ENCODE data around the gene HES7.
"Not testable (repeated sequence)": the region's sequence is repeated elsewhere in the genome, so short reads cannot be mapped to it uniquely, and the experiment has no call there.

The HES7 gene

GRCh38 chr17:8121681-8122421, 2.1 kb downstream of the HES7 start:
- DNase-seq = no peak

GRCh38 chr17:8121407-8121680, 2.6 kb downstream of the HES7 start:
- DNase-seq = no peak

DNA sequence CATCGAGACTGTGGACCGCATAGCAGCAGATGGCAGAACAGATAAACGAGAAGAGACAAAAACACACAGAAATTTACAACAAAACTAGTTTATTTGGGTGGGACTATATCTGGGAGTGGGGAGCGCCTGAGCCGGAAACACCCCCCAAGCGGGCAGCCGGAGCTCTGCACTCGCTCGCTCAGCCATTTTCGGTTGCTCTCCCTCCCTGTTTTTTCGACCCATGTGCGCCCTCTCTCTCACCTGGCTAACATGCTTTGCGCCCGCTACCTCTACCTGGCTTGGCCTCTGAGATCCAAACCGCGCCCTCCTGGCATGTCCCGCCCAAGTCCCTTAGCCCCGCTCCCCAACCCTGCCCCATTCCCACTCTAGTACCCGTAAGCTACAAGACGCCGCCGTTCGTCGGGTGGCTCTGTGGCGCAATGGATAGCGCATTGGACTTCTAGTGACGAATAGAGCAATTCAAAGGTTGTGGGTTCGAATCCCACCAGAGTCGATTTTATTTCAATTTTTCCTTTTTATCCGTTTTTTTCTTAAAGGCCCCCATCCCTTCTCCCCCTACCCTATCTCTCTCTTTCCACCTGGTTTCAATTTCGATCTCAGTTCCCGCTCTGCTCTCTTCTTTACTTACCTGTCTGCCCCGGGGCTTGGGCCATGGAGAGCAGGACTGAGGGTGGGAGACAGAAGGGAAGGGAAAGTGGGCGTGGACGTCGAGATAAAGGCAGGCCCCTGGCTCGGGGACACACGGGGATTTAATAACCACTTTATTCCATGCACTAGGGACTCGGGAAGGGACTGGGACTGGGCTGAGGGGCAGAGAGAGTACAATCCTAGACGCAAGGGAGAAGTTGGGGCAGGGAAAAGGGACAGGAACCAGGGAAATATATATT, 3.1 kb downstream of the HES7 start:
- no peak for DNase-seq

DNA sequence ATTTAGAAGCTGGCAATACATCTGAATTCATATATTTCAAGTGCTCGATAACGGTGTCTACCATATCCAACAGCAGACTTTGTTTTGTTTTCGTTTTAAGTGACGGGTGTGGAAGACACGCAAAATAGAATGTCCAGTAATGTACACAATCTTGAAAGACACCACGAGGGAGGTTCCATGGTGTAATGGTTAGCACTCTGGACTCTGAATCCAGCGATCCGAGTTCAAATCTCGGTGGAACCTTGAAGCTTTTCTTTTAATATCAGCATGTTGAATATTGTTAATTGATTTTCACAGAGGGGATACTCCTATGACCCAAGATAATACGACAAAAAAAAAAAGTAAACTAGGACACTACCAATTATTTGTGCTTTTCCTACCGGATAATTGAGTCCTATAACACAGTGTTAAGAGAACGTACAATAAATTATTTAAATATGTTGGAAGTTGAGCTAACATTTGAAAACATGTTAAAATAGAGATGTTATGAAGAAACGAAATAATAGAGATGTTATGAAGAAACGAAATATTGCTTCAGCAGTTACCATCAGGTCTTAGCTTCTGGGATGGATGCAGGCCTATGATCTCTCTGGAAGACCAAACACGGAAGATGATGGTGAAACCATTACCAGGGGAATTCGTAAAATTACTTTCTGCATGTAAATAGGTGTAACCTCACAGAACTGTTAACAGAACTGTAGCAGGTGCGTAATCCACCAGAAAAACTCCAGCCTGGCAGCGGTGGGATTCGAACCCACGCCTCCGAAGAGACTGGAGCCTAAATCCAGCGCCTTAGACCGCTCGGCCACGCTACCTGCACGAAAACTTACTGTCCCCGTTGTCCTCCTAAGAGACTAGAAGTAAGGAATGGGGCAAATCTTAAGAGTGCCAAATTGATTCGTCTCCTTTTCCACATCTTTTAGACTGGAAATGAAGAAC, 4.1 kb downstream of the HES7 start:
- DNase-seq = peak; percentile 47

DNA sequence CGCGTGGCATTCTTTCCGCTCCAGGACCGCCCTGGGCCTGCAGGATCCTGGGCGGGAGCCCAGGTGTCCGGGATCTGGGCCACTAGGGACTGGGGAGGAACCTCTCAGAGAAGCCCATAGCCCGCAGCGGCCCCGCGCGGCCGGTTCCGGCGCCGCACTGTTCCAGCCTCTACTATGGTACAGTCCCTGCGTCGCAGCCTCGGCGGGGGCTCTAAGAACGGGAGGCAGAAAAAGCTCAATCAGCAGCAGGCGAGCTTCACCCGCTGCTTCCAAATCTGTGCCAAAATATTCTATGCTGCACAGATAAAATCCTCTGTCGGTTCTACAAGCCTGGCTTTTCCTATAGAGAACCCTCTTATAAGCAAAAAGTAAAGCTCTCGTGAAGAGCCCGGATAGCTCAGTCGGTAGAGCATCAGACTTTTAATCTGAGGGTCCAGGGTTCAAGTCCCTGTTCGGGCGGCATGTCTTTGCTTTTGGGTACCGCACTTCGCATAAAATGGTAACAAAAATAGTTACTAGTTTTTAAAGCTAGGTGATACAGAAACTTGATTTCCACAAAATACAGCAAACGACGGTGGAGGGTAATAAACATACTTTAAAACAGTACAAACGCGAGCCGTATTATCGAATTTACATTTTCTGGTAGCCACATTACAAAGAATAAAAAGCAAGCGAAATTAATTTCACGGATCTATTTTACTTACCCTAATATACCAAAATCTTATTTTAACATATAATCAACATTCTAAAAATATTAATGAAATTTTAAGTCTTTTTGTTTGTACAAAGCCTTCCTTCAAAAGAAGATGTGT, 4.9 kb downstream of the HES7 start:
- peak; percentile 22 for DNase-seq

- no peak for DNase-seq
Measured at GRCh38 chr17:8117980-8118768, 5.7 kb downstream of the HES7 start, which contains the start of gene ALOXE3. TSS of gene ALOXE3 (minus strand) at chr17:8118514. CDS start at chr17:8117990, 524 bp downstream.

- no peak for DNase-seq
Measured at GRCh38 chr17:8117367-8117979, 6.4 kb downstream of the HES7 start.

DNA sequence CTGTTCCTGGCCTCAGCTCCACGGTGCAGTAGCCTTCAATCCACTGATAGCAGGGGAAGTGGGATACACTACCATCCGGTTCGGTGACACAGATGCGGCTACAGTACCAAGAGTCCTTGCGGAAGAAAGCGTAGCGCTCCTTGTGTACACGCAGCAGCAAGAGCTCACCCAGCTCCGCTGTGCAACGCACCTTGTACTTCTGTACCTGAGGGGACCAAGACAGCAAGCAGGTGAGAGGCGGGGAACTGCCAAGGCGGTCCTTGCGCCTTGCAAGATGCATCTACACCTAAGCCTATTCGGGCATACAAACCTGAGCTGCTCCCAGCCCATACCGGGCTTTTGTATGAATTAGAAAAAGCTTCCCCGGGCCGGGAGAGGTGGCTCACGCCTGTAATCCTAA, 7.1 kb downstream of the HES7 start:
- DNase-seq = no peak

DNA sequence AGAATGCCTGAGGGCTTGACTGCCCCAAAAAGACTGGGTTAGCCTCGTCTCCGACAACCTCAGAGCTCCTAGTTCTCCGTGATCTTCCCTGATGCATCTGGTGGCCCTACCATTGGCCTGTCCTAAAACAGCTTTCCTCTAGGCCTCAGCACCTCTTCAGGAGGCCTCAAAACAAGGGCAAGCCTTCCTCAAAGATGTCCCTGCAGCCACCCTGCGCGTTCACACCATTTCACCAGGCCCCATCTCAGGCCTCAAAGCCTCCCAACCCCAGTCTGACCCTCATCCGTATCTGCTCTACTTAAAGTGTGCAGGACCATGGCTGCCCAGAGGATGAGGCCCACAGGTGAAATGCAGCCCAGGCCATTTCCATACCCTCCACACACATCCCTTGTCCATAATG, 13.0 kb downstream of the HES7 start:
- no peak for DNase-seq

- DNase-seq = no peak
Measured at GRCh38 chr17:8110456-8110804, 13.5 kb downstream of the HES7 start.

DNA sequence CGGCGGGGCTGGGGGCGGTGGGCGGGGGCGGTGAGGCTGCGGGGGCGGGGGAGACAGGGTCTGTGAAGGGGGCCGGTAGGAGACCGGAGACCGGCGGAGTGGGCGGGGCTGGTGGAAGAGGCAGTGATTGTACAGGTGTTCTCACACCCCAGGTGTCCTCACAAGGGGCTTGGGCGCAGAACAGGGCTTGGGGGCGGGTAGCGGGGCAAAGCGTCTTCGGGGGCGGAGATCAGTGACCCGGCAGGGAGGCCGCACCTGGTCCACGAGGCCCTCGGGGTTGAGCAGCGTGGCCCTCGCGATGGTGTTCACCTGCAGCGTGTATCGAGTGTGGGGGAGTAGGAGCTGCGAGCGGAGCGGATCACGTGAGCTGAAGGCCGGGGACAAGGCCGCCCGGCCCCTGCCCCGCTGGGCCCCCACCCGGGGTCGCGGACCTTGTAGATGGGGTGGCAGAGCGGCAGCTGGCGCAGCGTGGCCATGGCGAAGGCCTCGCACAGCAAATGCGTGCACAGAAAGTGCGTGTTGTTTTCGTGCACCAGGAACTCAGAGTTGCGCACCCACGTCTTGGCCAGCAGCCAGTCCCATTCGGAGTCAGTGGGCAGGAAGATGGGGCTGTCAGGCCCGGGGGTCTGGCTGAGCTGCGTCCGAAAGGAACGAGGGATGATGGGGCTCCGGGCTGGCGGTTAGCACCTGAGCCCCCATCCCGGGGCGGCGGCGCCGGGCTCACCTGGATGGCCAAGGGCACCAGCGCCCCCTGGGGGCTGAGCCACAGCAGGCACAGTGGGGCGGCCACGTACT, 14.0 kb downstream of the HES7 start:
- DNase-seq = no peak

- no peak for DNase-seq
Measured at GRCh38 chr17:8108972-8109660, 14.8 kb downstream of the HES7 start.

- not testable (repeated sequence) for DNase-seq
Measured at GRCh38 chr17:8106980-8107379, 16.9 kb downstream of the HES7 start.

GRCh38 chr17:8105957-8106398, 17.9 kb downstream of the HES7 start:
- no peak for DNase-seq

GRCh38 chr17:8104911-8105310, 19.0 kb downstream of the HES7 start:
- DNase-seq = no peak

- no peak for DNase-seq
Measured at GRCh38 chr17:8103549-8103948, 20.4 kb downstream of the HES7 start.

DNA sequence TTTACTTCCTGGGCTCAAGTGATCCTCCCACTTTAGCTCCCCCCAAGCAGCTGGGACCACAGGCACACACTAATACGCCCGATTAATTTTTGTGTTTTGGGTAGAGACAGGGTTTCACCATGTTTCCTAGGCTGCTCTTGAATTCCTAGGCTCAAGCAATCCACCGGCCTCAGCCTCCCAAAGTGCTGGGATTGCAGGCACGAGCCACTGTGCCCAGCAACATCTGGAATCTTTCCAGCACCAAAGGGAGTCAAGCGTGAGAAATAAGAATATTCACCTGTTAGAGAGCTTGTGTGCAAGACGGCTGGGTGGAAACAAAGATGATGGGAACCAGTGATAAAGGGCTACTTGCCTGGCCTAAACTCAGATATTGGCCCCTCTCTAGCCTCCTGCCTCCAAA, 22.2 kb downstream of the HES7 start:
- DNase-seq = no peak

GRCh38 chr17:8100763-8101162, 23.1 kb downstream of the HES7 start:
- no peak for DNase-seq

- DNase-seq = no peak
Measured at GRCh38 chr17:8100111-8100510, 23.8 kb downstream of the HES7 start.

- DNase-seq = no peak
Measured at GRCh38 chr17:8096541-8096940, 27.4 kb downstream of the HES7 start.

Measured in SIG-M5 (cell line).